Vagina (tissue), 2 donors: ENCODE data around the gene LARP4. TPM values are rescaled to one million over a fixed set of nuclear protein-coding genes. Genes with fewer than 3 reads are reported as not detected.

Experiments used
- DNase-seq, 2 donors: peaks; one replicate each; pipeline ENCODE4 v3.0.0-alpha.2; 2017; ENCODE audit errors: extremely low spot score in 2 of 2
- H3K27ac ChIP-seq: fragments of 200-600 bp; sonication (generic); one replicate; pipeline ENCODE4 v1.5.1; 2019
- H3K27me3 ChIP-seq: fragments of 200-600 bp; sonication (generic); one replicate; pipeline ENCODE4 v1.5.1; 2019
- H3K36me3 ChIP-seq, 2 donors: fragments of 200-600 bp; sonication (generic); one replicate each; pipeline ENCODE4 v1.5.1; 2017 to 2019
- H3K4me1 ChIP-seq: fragments of 200-600 bp; sonication (generic); one replicate; pipeline ENCODE4 v1.5.1; 2019
- H3K4me3 ChIP-seq, 2 donors: fragments of 200-600 bp; sonication (generic); 1 replicate in 1 of 2; 2 replicates in 1 of 2; pipeline ENCODE4 v1.5.1; 2016 to 2019
- H3K9me3 ChIP-seq: fragments of 200-600 bp; sonication (generic); one replicate; pipeline ENCODE4 v1.5.1; 2019
- POLR2A ChIP-seq, 2 donors: fragments of 450-650 bp; IDR thresholded peaks; one replicate each; pipeline ENCODE4 v1.6.1; 2017; ENCODE audit warnings: antibody characterized with exemption in 2 of 2, mild to moderate bottlenecking in 2 of 2, moderate library complexity in 2 of 2
- POLR2AphosphoS5 ChIP-seq, 2 donors: sonication (generic); formaldehyde crosslinking; IDR thresholded peaks; one replicate each; pipeline ENCODE4 v1.9.0; 2017; ENCODE audit warnings: antibody characterized with exemption in 2 of 2, mild to moderate bottlenecking in 2 of 2, low read depth in 1 of 2; ENCODE audit not compliant: insufficient read depth in 1 of 2
- intact Hi-C: fragments of 100-400 bp; cut with DNase I; formaldehyde crosslinking; loops from one replicate; pipeline ENCODE4 v1.15.1; 2023
- total RNA-seq: library from RNA; depleted of rRNA; stranded (reverse); fragments of >200 nt; gene quantifications from one replicate; pipeline ENCODE4 v1.2.3, GENCODE V29; 2016
- TF ChIP-seq, protein P1 (sequence below), 3 experiments: fragments of 450-650 bp in 2 of 3; fragments of 200-600 bp in 1 of 3; sonication (generic) in 1 of 3; IDR thresholded peaks; one replicate each; pipeline ENCODE4 v1.5.1; 2017 to 2019; ENCODE audit warnings: antibody characterized with exemption in 3 of 3, mild to moderate bottlenecking in 2 of 3, moderate library complexity in 2 of 3

LARP4 gene
- total RNA-seq, 1 donor from 2014 or later = 38.5 TPM

DNA sequence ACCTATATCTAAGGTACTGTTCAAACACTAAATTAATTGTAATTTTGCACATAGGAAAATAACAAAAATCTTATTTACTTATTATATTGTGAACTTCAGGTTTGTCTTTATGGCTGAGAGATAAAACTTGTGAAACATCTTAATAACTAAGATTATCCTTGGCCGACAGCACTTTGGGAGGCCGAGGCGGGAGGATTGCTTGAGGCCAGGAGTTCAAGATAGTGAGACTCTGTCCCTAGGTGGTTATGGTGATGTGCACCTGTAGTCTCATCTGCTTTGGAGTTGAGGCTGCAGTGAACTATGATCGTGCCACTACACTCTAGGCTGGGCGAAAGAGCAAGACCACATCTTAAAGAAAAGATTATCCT lies 126.7 kb downstream of the LARP4 start:
- H3K36me3 ChIP-seq = no peaks in the 10 kb centered on the region
- no peak for DNase-seq
- H3K27ac ChIP-seq = no peak overlapping the region
- TF ChIP-seq POLR2AphosphoS5 (IDR thresholded peaks at IDR 0.05; ENCODE audit: insufficient read depth in 1 of 2, low read depth in 1 of 2) (no peak), POLR2A (IDR thresholded peaks at IDR 0.05) (no peak)
- TF ChIP-seq, protein P1, sequence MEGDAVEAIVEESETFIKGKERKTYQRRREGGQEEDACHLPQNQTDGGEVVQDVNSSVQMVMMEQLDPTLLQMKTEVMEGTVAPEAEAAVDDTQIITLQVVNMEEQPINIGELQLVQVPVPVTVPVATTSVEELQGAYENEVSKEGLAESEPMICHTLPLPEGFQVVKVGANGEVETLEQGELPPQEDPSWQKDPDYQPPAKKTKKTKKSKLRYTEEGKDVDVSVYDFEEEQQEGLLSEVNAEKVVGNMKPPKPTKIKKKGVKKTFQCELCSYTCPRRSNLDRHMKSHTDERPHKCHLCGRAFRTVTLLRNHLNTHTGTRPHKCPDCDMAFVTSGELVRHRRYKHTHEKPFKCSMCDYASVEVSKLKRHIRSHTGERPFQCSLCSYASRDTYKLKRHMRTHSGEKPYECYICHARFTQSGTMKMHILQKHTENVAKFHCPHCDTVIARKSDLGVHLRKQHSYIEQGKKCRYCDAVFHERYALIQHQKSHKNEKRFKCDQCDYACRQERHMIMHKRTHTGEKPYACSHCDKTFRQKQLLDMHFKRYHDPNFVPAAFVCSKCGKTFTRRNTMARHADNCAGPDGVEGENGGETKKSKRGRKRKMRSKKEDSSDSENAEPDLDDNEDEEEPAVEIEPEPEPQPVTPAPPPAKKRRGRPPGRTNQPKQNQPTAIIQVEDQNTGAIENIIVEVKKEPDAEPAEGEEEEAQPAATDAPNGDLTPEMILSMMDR (IDR thresholded peaks at IDR 0.05) = no peak
- peaks cover 30% of the 10 kb centered on the region for H3K4me1 ChIP-seq
- no peaks in the 10 kb centered on the region for H3K27me3 ChIP-seq
- intact Hi-C loops = no loop called here
- H3K4me3 ChIP-seq = no peak overlapping the region
- no peaks in the 10 kb centered on the region for H3K9me3 ChIP-seq

DNA sequence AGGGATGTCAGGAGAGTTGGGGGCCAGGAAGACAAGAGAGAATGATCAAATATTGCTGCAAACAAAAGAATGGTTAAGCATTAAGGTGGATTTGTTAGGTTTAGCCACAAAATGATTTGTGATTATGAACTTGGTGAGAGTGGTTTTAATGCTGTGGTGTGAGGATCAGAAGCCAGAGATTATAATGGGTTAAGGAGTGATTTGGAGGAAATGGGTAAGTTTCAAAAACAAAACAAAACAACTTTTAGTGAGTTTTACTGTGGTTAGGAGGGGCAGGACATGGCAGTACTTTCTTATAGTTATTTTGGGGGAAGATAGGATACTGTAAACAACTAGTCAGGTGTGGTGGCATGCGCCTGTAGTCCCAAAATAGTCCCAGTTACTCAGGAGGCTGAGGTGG lies 128.1 kb downstream of the LARP4 start:
- no peaks in the 10 kb centered on the region for H3K36me3 ChIP-seq
- intact Hi-C loops = no loop called here
- peaks cover 45% of the 10 kb centered on the region for H3K4me1 ChIP-seq
- no peak overlapping the region for H3K4me3 ChIP-seq
- TF ChIP-seq POLR2AphosphoS5 (IDR thresholded peaks at IDR 0.05; ENCODE audit: insufficient read depth in 1 of 2, low read depth in 1 of 2) = no peak
- TF ChIP-seq, protein P1 (IDR thresholded peaks at IDR 0.05) = no peak
- no peak for TF ChIP-seq POLR2A (IDR thresholded peaks at IDR 0.05)
- no peak for DNase-seq
- no peaks in the 10 kb centered on the region for H3K27me3 ChIP-seq
- no peak overlapping the region for H3K27ac ChIP-seq
- no peaks in the 10 kb centered on the region for H3K9me3 ChIP-seq

DNA sequence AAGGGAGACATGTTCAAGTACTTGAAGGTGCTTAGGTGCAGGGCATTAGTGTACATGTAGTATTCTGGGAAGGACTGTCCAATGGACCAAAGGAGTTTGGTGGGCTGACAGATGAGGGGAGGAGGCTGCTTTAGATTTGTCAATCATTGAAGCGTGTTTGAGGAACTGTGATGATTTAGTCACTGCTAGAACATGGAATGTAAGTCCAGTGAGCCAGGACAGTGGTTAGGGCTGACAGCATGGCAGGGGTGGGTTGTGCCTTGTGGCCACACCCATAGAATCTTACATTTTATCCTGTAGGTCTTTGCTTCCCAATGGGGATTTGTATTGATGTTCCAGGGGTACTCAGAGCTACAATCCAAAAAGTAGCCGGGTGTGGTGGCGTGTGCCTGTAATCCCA lies 128.7 kb downstream of the LARP4 start:
- Histone ChIP-seq H3K27me3 (no peaks in the 10 kb centered on the region), H3K4me3 (no peak overlapping the region), H3K27ac (no peak overlapping the region), H3K9me3 (no peaks in the 10 kb centered on the region), H3K36me3 (no peaks in the 10 kb centered on the region), H3K4me1 (peaks cover 45% of the 10 kb centered on the region)
- TF ChIP-seq, protein P1 (IDR thresholded peaks at IDR 0.05) = no peak
- no peak for TF ChIP-seq POLR2A (IDR thresholded peaks at IDR 0.05)
- no peak for TF ChIP-seq POLR2AphosphoS5 (IDR thresholded peaks at IDR 0.05; ENCODE audit: insufficient read depth in 1 of 2, low read depth in 1 of 2)
- no peak for DNase-seq
- intact Hi-C loops = no loop called here

Other genes starting within 250 kb of the LARP4 start
- 45.2 TPM for gene CERS5, start 233.5 kb upstream of the LARP4 start, total RNA-seq
- gene LIMA1, start 117.4 kb upstream of the LARP4 start, total RNA-seq = 99.2 TPM
- gene FAM186A, start 4.3 kb upstream of the LARP4 start, total RNA-seq = not detected
- 32.2 TPM for gene DIP2B, start 104.1 kb downstream of the LARP4 start, total RNA-seq